Dermis blood vessel endothelial cell (primary cell): Measurements from ENCODE around the gene MRPL32. TPM values are rescaled to one million over a fixed set of nuclear protein-coding genes. Genes with fewer than 3 reads are reported as not detected.

Experiments used
- DNase-seq: peaks from one replicate; pipeline ENCODE4 v3.0.0; 2010
- total RNA-seq: library from RNA; depleted of rRNA; stranded (reverse); fragments of >200 nt; gene quantifications from 2 replicates; pipeline ENCODE4 v1.2.3, GENCODE V29; 2014

MRPL32 gene
- total RNA-seq, 1 donor from 2014 or later = 79.5 TPM

DNA sequence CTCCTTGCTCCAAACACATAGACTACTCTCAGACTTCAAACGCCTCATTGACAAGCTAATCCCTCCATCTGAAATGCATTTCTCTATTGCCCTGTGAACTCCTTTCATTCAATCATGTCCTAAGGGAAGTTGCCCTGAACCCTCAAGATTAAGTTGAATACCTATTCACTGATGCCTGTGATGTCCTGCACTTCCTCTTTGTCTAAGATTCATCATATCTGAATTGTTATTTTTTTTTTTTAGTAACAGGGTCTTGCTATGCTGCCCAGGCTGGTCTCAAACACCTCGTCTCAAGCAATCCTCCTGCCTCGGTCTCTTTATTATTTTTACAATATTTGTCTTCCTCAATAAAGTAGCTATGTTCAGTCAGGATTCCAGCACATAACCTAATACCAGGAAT is 3.4 kb upstream of the MRPL32 start:
- no peak for DNase-seq

DNA sequence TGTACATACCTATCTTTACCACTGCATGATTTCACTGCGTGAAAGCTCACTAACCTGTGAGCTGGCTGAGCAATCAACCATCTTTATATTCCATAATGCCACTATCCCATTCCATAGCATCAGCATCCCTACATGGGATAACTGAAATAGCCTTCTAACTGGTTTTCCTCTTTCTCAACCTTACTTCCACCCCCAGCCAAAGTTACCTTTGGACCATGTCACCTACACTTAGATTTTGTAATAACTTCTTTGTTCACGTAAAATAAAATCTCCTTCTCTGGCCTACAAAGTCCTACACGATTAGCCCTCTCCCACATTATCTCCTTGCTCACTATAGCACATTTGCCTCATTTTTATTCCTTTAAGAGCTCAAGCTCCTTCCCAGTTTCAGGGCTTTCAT is 2.7 kb upstream of the MRPL32 start:
- no peak for DNase-seq

DNA sequence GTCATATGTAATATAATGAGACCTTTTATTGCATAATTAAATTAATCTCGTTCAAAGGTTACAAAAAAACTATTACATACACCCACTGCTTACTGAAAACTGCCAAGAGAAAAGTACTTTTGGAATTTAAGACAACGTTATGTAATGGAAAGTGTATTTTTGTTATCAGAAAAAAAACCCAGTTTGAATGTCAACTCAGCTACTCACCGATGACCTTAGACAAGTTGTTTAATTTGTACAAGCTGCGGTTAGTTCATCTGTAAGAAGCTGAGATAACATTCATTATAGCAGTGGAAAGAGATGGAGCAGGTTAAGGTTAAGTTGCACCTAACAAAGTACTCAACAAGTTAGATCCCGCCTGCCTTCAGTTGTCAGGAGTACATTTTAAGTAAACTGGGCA is 1.3 kb upstream of the MRPL32 start:
- peak; percentile 12 for DNase-seq

DNA sequence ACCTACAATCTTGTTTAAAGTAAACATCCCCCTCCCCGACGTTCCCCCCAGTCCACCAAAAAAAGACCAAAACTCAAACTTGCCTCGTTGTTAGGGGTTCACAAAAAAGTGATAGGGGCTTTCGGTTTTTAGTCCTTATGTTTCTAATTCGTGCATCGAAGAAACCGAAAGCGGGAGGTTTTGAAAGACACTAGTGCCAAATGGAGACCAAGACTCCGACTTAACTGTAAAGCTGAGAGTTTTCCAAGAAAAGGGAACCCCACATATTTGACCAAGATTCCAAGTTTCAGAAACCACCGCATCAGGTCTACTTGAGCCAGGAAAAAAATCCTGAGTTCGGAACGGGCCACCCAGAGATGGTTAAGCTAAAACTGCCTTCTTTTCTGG is 736 bp upstream of the MRPL32 start:
- DNase-seq = peak; percentile 34

DNA sequence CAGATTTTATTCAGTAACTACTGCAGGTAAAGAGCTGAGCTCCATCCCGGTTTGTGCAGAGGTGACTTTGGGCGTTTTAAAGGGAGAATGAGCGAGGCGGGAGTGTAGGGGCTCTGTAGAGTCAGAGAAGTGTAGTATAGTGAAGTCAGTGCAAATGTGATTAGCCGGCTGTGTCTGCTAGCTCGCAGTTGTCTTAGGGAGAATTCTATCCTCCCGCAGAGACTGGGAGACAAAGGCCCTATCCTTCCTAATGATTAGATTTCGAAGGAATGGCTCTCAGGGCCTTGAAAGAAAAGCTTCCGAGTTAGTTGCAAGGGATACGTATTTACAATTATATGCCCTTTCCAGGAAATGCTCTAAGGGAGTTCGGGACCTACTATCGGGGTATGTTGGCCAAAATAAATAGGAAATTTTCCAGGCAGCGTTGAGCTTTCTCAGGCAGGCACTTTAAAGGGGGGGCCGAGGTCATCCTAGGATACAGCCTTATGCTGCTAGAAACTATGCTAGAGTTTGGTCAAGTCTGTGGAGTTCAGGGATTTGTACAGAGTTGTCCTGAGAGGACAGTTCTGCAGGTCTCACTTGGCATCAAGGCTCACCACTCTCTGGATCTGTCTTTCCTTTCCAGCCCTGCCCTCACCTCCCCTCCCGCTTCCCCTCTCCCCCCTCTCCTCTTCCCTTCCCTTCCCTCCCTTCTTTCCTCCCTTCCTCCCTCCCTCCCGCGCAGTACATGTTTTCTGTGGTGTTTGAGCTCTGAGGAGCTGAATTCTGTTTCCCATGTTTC is 825 bp downstream of the MRPL32 start:
- DNase-seq = peak; percentile 54

DNA sequence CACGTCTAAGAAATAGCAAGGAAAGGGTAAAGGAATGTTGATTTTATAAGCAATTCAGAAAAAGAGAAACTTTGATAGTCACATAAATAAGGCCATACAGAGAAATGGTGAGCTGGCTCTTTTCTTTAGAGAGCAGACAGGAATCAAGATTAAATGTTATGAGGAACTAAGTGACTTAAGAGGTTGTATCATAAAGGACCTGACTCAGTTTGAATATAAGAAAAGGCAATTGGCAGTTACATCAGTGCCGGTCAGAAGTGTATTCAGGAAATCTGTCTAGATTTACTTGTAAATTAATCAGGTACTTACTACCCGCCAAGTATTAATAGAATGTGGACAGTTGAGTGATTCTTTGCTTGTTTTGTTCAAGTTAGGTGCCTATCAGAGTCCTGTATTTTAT is 2.1 kb downstream of the MRPL32 start:
- no peak for DNase-seq

DNA sequence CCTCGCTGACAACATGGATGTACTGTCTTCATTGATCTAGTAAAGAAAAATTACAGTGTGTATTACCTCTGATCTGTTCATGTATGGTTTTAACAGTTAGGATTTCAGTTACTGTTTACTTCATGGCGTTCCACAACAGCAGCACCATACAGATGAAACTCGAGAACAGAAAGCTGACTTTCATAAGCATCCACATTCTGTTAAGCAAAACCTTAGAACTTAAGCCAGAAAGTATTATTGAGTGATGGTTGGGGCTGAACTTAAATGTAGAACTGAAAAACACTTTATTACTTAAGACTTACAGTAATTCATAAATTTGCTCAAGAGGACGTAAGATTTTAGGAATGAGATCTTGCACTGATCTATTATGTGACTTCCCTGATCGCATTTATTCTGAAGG is 3.7 kb downstream of the MRPL32 start:
- DNase-seq = no peak

DNA sequence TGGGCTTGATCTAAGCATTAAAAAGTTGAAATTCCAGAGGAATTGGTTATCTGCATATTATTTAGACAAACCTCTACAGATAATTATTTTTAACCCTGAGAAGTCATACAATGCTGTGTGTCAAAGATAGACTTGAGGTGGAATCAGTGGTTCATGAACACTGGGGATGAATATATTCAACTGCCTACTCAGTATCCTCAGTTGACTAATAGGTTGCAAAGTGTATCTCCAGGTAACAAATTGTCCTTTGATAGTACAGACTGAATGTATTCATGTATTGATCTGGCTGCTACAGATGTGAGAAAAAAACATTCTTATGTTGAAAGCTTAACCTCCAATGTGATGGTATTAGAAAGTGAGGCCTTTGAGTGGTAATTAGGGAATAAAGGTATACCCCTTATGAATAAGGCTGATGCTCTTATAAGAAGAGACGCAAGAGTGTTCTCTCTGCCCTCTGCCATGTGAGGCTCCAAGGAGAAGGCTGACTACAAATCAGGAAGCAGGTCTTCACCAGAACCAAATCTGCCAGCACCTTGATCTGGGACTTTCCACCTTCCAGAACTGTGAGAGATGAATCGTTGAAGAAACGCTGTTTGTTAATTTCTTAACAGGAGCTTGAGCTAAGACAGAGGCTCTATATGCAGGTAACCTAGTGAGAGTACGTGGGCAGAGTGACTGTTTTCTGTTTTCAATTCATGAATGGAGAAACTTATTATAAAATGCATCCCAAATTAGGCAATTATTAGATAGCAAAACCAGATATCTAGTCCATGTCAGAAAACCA is 7.5 kb downstream of the MRPL32 start:
- DNase-seq = no peak

DNA sequence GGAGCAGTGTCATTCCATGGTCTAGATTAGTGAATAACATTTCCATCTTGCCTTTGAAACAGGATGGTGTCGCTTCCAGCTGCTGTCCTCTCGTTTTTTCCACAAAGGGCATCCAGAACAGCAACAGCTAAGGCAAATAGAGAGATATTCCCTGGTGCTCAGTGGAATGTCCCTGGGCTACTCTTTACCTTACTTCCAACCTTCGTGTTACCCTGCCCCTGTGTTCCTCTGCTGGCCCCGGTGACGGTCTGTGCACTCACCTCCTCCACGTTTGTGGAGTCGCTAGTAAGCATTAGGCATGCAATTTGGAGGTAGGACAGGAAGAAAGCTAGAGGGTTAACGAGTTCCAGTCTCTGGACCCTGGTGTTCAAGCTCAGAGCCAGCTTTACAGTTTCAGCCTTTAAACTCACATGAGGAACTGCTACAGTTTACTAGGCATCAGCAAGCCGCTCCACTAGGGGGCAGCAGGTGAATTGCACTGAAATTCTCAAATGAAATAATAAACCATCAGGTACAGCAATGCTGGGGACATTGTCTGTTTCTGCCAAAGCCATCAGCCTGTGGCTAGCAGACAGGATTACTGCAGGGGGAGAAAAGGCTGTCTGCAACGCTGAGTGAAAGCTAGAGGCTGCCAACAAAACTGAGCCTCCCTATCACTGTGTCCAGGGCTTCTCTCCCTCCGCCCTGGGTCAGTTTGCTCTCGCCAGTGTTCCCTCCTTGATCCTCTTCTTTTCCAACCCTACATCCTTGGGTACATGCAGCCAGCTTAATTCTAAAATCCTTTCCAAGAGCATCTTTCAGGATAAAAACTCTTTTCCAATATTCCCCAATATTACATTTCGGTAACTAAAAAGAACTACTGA is 9.0 kb downstream of the MRPL32 start:
- peak; percentile 86 for DNase-seq

DNA sequence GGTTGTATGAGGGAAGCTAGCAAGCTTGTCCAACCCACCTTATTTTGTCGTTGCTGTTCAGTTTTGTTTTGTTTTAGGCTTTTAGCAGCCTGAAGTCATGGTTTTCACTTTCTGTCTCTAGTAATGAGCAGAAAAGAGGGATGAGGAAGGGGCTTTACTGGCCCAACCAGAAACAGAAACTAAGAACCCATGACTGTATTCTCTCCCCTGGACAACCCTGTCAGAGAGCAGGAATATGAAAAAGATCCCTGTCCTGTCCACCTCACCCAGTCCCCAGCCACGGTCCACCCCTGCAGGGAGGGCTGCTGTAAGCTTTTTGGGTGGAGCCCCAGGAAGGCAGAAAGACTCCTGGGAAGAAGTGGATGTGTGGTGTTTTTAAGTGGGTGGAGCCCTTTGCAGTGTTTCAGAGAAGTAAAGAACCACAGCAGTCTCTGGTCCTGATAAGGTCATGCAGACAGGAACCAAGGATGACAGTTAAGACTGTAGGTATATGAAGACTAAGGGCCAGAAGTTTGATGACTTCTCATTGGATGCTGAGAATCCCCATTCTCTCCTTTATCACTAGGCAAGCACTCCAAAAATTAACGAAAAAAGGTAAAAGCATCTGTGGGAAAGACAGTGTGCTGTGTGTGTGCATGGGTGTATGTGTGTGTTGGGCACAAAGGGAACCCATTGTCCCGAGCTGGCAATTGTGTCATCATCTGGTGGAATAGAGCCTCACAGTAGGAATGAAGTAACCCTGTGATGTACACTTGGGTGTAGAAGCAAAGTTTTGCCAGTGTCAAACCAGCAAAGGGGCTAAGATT is 13.8 kb downstream of the MRPL32 start:
- DNase-seq = no peak

DNA sequence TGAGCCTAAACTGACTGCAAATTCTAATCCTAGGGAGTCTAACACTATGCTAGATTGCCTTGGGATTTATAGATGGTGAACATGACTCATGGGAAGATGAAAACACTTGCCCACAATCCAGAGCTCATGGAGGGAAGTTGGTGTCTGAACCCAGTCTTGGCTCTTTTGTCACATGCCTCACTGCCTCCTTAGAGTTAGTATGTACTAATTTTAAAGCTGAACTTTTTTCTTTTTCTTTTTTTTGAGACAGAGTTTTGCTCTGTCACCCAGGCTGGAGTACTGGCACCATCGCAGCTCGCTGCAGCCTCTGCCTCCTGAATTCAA is 14.4 kb downstream of the MRPL32 start:
- DNase-seq = no peak

DNA sequence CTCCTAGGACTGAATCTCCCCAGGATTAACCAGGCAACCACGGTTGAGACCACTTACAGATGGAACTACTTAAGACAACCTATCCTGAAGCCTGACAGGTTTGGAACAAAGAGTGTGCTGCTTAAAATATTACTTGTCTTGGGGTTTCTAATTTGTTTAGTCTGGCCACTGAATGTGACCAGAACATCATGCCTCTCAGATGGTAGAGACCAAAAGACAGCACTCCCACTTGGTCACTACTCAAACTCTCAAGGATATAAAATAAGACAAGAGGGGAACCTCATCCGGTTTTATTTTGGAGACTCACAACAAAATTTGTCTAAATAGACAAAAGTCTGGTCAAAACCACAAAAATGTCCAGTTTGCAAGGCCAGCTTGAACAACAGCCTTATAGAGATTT is 15.3 kb downstream of the MRPL32 start:
- DNase-seq = no peak

DNA sequence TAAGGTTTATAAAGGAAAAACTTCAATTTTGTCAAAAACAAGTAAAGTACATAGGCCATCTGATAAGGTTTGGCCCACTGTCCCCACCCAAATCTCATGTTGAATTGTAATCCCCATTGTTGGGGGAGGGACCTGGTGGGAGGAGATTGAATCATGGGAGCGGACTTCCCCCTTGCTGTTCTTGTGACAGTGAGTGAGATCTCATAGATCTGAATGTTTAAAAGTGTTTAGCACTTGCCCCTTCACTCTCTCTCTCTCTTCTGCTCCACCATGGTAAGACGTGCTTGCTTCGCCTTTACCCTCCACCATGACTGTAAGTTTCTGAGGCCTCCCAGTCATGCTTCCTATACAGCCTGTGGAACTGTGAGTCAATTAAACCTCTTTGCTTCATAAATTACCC is 18.2 kb downstream of the MRPL32 start:
- no peak for DNase-seq

DNA sequence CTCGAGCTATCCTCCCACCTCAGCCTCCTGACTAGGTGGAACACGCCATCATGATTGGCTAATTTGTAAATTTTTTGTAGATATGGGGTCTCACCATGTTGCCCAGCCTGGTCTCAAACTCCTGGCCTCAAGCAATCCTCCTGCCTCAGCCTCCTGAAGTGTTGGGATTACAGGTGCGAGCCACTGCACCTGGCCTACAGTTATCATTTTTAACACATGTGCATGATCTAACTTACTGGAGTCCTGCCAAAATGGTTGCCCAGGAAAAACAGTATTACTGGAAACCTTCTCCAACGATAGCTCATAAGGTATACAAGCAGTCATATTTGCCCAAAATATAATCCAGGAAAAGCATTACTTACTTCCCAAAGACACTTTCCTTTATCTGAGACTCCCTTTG is 20.2 kb downstream of the MRPL32 start:
- no peak for DNase-seq

DNA sequence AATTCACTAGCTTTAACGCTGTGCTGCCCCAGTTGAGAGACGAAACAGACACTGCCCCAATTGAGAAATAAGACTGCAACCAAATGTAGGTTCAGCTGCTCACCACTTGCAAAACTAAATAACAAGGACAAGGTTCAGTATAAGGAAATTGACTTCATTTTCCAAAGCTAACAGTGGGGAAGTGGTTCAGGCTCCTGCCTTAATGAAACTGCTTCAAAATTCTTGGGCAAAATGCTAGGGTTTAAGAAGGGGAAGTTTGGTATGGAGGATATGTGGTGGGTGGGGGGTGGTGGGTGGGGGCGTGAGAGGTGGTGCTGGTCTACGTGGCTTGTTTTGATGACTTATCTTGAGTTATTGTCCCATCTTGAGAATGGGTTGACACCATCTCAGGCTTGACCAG is 21.8 kb downstream of the MRPL32 start:
- no peak for DNase-seq

DNA sequence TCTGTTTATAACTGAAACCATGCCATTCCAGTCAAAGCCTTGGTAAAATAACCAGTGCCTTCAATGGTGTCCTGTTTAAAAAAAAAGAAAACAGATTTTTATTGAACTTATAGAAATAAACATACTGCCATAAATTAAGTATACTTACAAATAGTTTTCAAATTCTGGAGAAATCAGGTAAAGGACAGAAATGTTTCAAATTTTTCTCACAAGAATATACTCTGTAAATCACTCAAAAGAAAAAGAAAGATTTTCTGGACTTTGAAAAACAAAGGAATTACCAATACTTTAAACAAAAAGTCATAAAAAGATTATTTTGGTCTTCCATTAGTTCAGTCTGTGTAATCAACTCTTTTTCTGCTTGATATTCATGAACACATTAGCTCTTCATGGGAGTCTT is 23.9 kb downstream of the MRPL32 start:
- no peak for DNase-seq

DNA sequence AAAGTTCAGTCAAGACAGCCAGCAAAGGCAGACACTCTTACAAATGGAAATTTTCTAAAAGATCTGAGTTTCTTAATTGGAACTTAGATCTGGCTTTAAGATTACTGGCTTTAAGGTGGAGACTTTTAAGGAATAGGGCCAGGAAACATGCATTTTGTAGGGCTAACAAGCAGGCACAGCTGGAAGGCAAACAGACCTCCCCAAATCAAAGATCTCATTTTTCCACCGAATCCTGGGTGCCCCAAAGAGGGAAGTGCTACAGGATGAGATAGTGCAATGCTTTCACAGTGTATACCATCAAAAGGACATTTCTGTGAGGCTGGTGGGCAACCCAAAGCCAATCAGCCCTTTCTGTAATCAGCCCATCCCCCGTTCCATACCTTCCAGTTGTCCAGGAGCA is 27.4 kb downstream of the MRPL32 start:
- DNase-seq = no peak

DNA sequence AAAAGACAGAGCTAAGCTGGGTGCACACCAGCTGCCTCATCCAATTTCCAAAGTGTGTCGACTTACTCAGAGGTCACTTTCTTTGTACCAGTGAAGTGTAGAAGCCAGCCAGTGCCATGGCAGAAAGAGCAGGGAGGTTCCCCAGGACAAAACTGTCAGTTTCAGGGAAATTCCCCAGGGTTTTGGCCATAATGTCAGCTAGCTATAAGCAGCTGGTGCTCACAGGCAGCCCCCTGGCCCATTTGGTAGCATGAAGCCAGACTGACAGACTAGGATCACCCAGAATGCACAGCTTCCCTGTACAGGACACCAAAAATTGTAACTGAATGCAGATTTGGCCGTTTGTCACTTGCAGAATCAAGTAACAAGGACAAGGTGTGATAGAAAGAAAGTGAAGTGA is 28.6 kb downstream of the MRPL32 start:
- no peak for DNase-seq

DNA sequence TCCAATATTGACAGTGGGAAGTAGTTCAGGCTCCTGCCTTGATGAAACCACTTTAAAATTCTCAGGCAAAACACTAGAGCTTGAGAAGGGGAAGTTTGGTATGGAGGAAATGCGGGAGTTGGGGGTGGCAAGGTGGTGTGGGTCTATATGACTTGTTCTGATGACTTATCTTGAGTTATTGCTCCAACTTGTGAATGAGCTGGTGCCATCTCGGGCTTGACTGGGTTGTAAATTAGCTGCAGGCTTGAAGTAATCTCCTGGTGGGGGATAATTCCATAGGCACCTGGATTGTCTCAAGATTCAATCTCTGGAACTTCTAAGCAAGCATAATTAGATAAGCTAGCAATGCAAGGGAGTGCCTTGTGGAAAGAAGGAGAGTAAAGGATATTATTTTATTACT is 29.0 kb downstream of the MRPL32 start:
- no peak for DNase-seq

DNA sequence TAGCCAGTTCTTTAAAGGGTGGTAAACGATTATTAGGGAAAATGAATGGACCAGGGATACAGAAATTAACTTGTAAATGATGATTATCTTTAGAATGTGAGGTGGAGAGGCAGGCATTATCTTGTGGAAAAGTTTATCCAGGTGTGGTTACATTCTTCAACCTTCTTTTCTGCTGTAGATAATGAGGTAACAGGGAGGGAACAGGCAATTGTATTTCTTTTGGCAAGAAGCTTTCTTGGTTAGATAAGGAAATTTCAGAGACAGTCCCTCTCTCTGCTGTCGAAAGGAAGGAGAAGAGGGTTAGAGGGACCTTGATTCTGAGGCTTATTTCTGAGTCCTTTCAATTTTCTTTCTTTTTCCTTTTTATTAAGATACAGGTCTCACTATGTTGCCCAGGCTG is 32.1 kb downstream of the MRPL32 start:
- no peak for DNase-seq

DNA sequence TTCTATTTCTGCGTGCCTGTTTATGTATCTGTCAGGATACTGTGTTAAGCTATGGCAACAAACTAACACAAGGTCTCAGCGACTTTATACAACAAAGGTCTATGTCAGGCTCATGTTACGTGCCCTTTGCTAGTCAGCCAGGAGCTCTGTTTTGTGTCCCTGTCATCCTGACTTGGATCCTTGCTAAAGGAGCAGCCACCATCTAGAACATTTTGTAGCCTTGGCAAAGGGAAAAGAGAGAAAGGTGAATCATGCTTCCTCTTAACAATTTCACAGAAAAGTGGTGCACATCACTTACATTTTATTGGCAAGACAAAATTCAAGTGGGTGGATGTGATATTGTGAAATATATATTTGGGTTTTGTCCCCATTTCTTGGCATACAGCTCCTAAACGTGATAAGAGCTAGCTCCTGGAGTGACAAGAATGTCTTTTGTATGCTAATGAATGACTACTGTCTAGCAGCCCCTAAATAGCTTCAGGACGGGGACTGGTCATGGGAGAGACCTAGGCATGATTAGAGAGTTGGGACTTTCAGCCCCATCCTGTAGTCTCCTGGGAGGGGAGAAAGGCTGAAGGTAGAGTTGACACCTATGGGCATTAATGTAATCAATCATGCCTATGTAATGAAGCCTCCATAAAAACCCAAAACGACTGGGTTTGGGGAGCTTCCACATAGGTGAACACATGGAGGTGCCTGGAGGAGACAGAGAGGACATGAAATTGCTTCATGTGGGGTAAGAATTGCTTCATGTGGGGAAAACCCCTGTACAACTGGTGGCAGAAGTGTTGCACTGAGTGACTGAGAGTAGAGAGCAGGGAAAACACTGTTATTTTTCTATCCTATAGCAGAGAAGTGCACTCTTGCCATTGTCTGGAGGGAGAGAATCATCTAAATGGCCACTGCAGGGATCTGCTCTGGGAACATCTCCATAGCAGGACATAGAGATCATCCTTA is 33.0 kb downstream of the MRPL32 start:
- DNase-seq = no peak

DNA sequence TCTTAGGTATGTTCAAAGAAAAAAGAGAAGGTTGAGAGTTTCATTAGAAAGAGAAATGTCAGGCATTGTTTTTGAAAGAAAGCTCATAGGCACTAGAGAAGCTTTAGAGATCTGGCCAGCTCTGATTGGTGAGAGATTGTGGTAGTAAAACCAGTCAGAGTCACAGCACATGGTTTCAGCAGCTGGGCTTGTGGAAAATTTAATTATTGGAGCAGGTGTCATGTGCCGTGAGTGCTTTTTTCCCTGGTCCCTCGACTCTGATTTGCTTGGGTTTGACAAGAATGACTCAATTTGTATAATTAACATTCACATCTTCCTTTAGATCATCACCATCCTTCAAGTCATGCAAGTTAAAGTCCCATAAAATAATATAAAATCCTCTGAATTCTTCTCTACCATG is 35.2 kb downstream of the MRPL32 start:
- no peak for DNase-seq
